ENCODE data around the gene FRMD4A.

The FRMD4A gene

GRCh38 chr10:14360515-14360914 is 29.8 kb upstream of the FRMD4A start:
- TF ChIP-seq FOXA1 (IDR thresholded peaks at IDR 0.05) (no peak), ARNT (IDR thresholded peaks at IDR 0.05) (no peak), BHLHE40 (IDR thresholded peaks at IDR 0.05; ENCODE audit: borderline replicate concordance) (no peak), CTBP1 (IDR thresholded peaks at IDR 0.05; ENCODE audit: borderline replicate concordance) (no peak), TARDBP (IDR thresholded peaks at IDR 0.05) (no peak), ZNF384 (IDR thresholded peaks at IDR 0.05) (no peak), SUZ12 (IDR thresholded peaks at IDR 0.05) (no peak)
- DNase-seq (ENCODE audit: extremely low spot score), result no peak
- CTCF ChIA-PET, result no interaction called here
- POLR2A ChIA-PET, result no interaction called here

GRCh38 chr10:14358886-14359573 is 28.3 kb upstream of the FRMD4A start:
- ChIA-PET CTCF (no interaction called here), POLR2A (no interaction called here)
- no peak for DNase-seq (ENCODE audit: extremely low spot score)
- TF ChIP-seq L3MBTL2 (conservative IDR thresholded peaks at IDR 0.05) (no peak), PKNOX1 (IDR thresholded peaks at IDR 0.05) (0 out of 2 replicates have a peak, but pooled peaks have one; percentile 2)

GRCh38 chr10:14356921-14357320 is 26.2 kb upstream of the FRMD4A start:
- TF ChIP-seq SUZ12 (IDR thresholded peaks at IDR 0.05), result no peak
- TF ChIP-seq BHLHE40 (IDR thresholded peaks at IDR 0.05; ENCODE audit: borderline replicate concordance), result no peak
- no peak for TF ChIP-seq ARNT (IDR thresholded peaks at IDR 0.05)
- no peak for TF ChIP-seq NFRKB (IDR thresholded peaks at IDR 0.05)
- TF ChIP-seq FOXM1 (IDR thresholded peaks at IDR 0.05; ENCODE audit: borderline replicate concordance), result no peak
- DNase-seq (ENCODE audit: extremely low spot score), result no peak
- ChIA-PET POLR2A (no interaction called here), CTCF (no interaction called here)

GRCh38 chr10:14355750-14356149 is 25.0 kb upstream of the FRMD4A start:
- DNase-seq (ENCODE audit: extremely low spot score), result no peak
- TF ChIP-seq ELF4 (IDR thresholded peaks at IDR 0.05), result no peak
- TF ChIP-seq NFRKB (IDR thresholded peaks at IDR 0.05), result no peak
- no peak for TF ChIP-seq SUZ12 (IDR thresholded peaks at IDR 0.05)
- no peak for TF ChIP-seq CTBP1 (IDR thresholded peaks at IDR 0.05; ENCODE audit: borderline replicate concordance)
- TF ChIP-seq FOXK2 (IDR thresholded peaks at IDR 0.05), result no peak
- no peak for TF ChIP-seq TARDBP (IDR thresholded peaks at IDR 0.05)
- no peak for TF ChIP-seq FOXA1 (IDR thresholded peaks at IDR 0.05)
- no peak for TF ChIP-seq SP1 (IDR thresholded peaks at IDR 0.05)
- TF ChIP-seq LEF1 (IDR thresholded peaks at IDR 0.05; ENCODE audit: borderline replicate concordance), result no peak
- TF ChIP-seq BHLHE40 (IDR thresholded peaks at IDR 0.05; ENCODE audit: borderline replicate concordance), result no peak
- no peak for TF ChIP-seq ARNT (IDR thresholded peaks at IDR 0.05)
- TF ChIP-seq PKNOX1 (IDR thresholded peaks at IDR 0.05), result no peak
- no peak for TF ChIP-seq L3MBTL2 (conservative IDR thresholded peaks at IDR 0.05)
- no peak for TF ChIP-seq FOXM1 (IDR thresholded peaks at IDR 0.05; ENCODE audit: borderline replicate concordance)
- TF ChIP-seq ZNF384 (IDR thresholded peaks at IDR 0.05), result no peak
- no peak for TF ChIP-seq HDGF (IDR thresholded peaks at IDR 0.05; ENCODE audit: borderline replicate concordance)
- ChIA-PET POLR2A (no interaction called here), CTCF (interaction anchor here (0.6 kb wide), 1 partner anchor 30 kb away, joined by 3 read pairs; no protein-coding TSS in a partner anchor)

- CTCF ChIA-PET, result interaction anchor here (1.0 to 1.2 kb wide), 3 partner anchors 27 to 153 kb away, joined by 3 read pairs; no protein-coding TSS in a partner anchor
- POLR2A ChIA-PET, result no interaction called here
- no peak for DNase-seq (ENCODE audit: extremely low spot score)
- TF ChIP-seq SUZ12 (IDR thresholded peaks at IDR 0.05), result no peak
- TF ChIP-seq SP1 (IDR thresholded peaks at IDR 0.05), result no peak
- no peak for TF ChIP-seq L3MBTL2 (conservative IDR thresholded peaks at IDR 0.05)
- no peak for TF ChIP-seq LEF1 (IDR thresholded peaks at IDR 0.05; ENCODE audit: borderline replicate concordance)
- TF ChIP-seq ARNT (IDR thresholded peaks at IDR 0.05), result no peak
- TF ChIP-seq BHLHE40 (IDR thresholded peaks at IDR 0.05; ENCODE audit: borderline replicate concordance), result no peak
- no peak for TF ChIP-seq FOXM1 (IDR thresholded peaks at IDR 0.05; ENCODE audit: borderline replicate concordance)
- TF ChIP-seq FOXA1 (IDR thresholded peaks at IDR 0.05), result no peak
- no peak for TF ChIP-seq NFRKB (IDR thresholded peaks at IDR 0.05)
- no peak for TF ChIP-seq CTBP1 (IDR thresholded peaks at IDR 0.05; ENCODE audit: borderline replicate concordance)
Measured at GRCh38 chr10:14353291-14353913, 22.7 kb upstream of the FRMD4A start.

- POLR2A ChIA-PET, result no interaction called here
- CTCF ChIA-PET, result interaction anchor here (0.8 kb wide), 1 partner anchor 150 kb away, joined by 3 read pairs; no protein-coding TSS in a partner anchor
- DNase-seq (ENCODE audit: extremely low spot score), result no peak
- TF ChIP-seq L3MBTL2 (conservative IDR thresholded peaks at IDR 0.05) (no peak), BHLHE40 (IDR thresholded peaks at IDR 0.05; ENCODE audit: borderline replicate concordance) (no peak), FOXK2 (IDR thresholded peaks at IDR 0.05) (no peak), HDGF (IDR thresholded peaks at IDR 0.05; ENCODE audit: borderline replicate concordance) (no peak), PKNOX1 (IDR thresholded peaks at IDR 0.05) (no peak), ELF4 (IDR thresholded peaks at IDR 0.05) (no peak), SP1 (IDR thresholded peaks at IDR 0.05) (no peak)
Measured at GRCh38 chr10:14350006-14350405, 19.3 kb upstream of the FRMD4A start.
